Osteoblast (primary cell): Measurements from ENCODE around the gene MTA3. TPM values are rescaled to one million over a fixed set of nuclear protein-coding genes. Genes with fewer than 3 reads are reported as not detected.
"Not testable (repeated sequence)": the region's sequence is repeated elsewhere in the genome, so short reads cannot be mapped to it uniquely, and the experiment has no call there.

Experiments
- DNase-seq: peaks from one replicate; pipeline ENCODE4 v3.0.0; 2011; ENCODE audit warnings: low spot score, mixed read lengths; ENCODE audit not compliant: insufficient read length; ENCODE audit errors: missing footprints
- H2AFZ ChIP-seq: 2 replicates; pipeline ENCODE4 v1.6.0; 2011; ENCODE audit warnings: mild to moderate bottlenecking, low read length
- H3K27ac ChIP-seq: 2 replicates; pipeline ENCODE4 v1.5.1; 2011; ENCODE audit warnings: mild to moderate bottlenecking, low read depth, low read length, moderate library complexity
- H3K27me3 ChIP-seq: 2 replicates; pipeline ENCODE4 v1.6.0; 2012; ENCODE audit warnings: mild to moderate bottlenecking, control low read depth, inconsistent platforms, low read length, moderate library complexity; ENCODE audit not compliant: insufficient read depth
- H3K36me3 ChIP-seq: 2 replicates; pipeline ENCODE4 v1.5.1; 2011; ENCODE audit warnings: mild to moderate bottlenecking, low read length, control low read depth, moderate library complexity; ENCODE audit not compliant: insufficient read depth
- H3K4me1 ChIP-seq: 2 replicates; pipeline ENCODE4 v1.5.1; 2011; ENCODE audit warnings: mild to moderate bottlenecking, low read length, control low read depth, moderate library complexity; ENCODE audit not compliant: insufficient read depth
- H3K4me2 ChIP-seq: 2 replicates; pipeline ENCODE4 v1.6.0; 2011; ENCODE audit warnings: mild to moderate bottlenecking, low read length; ENCODE audit not compliant: insufficient read depth
- H3K4me3 ChIP-seq: fragments of 200-600 bp; sonication (generic); 3 replicates; pipeline ENCODE4 v1.5.1; 2012; ENCODE audit warnings: mild to moderate bottlenecking, low read length, inconsistent platforms; ENCODE audit not compliant: insufficient read depth
- H3K79me2 ChIP-seq: 2 replicates; pipeline ENCODE4 v1.6.0; 2012; ENCODE audit warnings: mild to moderate bottlenecking, low read length, control low read depth, inconsistent platforms; ENCODE audit not compliant: insufficient read depth
- H3K9me3 ChIP-seq: 2 replicates; pipeline ENCODE4 v1.5.1; 2011; ENCODE audit warnings: low read depth, low read length, control low read depth
- H4K20me1 ChIP-seq: 2 replicates; pipeline ENCODE4 v1.6.0; 2012; ENCODE audit warnings: mild to moderate bottlenecking, low read length, control low read depth; ENCODE audit not compliant: insufficient read depth
- CTCF ChIP-seq: IDR thresholded peaks from 2 replicates; pipeline ENCODE4 v1.5.1; 2011; ENCODE audit warnings: mild to moderate bottlenecking, low read depth, low read length, moderate library complexity; ENCODE audit errors: extremely low read depth
- total RNA-seq: library from RNA; depleted of rRNA; stranded (reverse); fragments of >200 nt; gene quantifications from 2 replicates; pipeline ENCODE4 v1.2.3, GENCODE V29; 2012

MTA3 gene
- total RNA-seq, 1 donor, result 29.3 TPM

GRCh38 chr2:42578621-42579020 lies 10.2 kb downstream of the MTA3 start:
- H2AFZ ChIP-seq, result no peak overlapping the region
- no peak overlapping the region for H3K27ac ChIP-seq
- H4K20me1 ChIP-seq, result no peaks in the 10 kb centered on the region
- DNase-seq, result no peak
- no peaks in the 10 kb centered on the region for H3K4me1 ChIP-seq
- peaks cover 19% of the 10 kb centered on the region for H3K79me2 ChIP-seq
- no peak overlapping the region for H3K4me3 ChIP-seq
- no peak for TF ChIP-seq CTCF
- no peak overlapping the region for H3K4me2 ChIP-seq
- no peaks in the 10 kb centered on the region for H3K9me3 ChIP-seq
- no peaks in the 10 kb centered on the region for H3K27me3 ChIP-seq
- H3K36me3 ChIP-seq, result peaks cover 16% of the 10 kb centered on the region

GRCh38 chr2:42581257-42581656 lies 12.8 kb downstream of the MTA3 start:
- no peak overlapping the region for H3K27ac ChIP-seq
- H3K4me1 ChIP-seq, result no peaks in the 10 kb centered on the region
- peaks cover 5% of the 10 kb centered on the region for H3K79me2 ChIP-seq
- no peak for TF ChIP-seq CTCF
- peaks cover 20% of the 10 kb centered on the region for H3K36me3 ChIP-seq
- H3K4me3 ChIP-seq, result no peak overlapping the region
- no peak overlapping the region for H3K4me2 ChIP-seq
- no peak overlapping the region for H2AFZ ChIP-seq
- no peaks in the 10 kb centered on the region for H3K9me3 ChIP-seq
- no peak for DNase-seq
- H4K20me1 ChIP-seq, result no peaks in the 10 kb centered on the region
- H3K27me3 ChIP-seq, result no peaks in the 10 kb centered on the region

- H4K20me1 ChIP-seq, H3K79me2 ChIP-seq, H2AFZ ChIP-seq, H3K4me1 ChIP-seq, DNase-seq, H3K4me3 ChIP-seq, H3K36me3 ChIP-seq, H3K4me2 ChIP-seq, H3K27me3 ChIP-seq, H3K9me3 ChIP-seq, H3K27ac ChIP-seq: not testable (repeated sequence)
These were observed 16.2 kb downstream of the MTA3 start for GRCh38 chr2:42584628-42585027.

GRCh38 chr2:42585779-42586178 lies 17.3 kb downstream of the MTA3 start:
- Histone ChIP-seq H3K4me1 (no peaks in the 10 kb centered on the region), H3K4me3 (no peak overlapping the region), H3K27ac (no peak overlapping the region), H3K27me3 (no peaks in the 10 kb centered on the region), H3K4me2 (no peak overlapping the region), H3K9me3 (no peaks in the 10 kb centered on the region), H3K79me2 (peaks cover under 1% of the 10 kb centered on the region), H4K20me1 (peaks cover 3% of the 10 kb centered on the region), H2AFZ (no peak overlapping the region), H3K36me3 (peaks cover 4% of the 10 kb centered on the region)
- no peak for TF ChIP-seq CTCF
- DNase-seq, result no peak
